ENCODE results near the gene VLDLR. TPM values are rescaled to one million over a fixed set of nuclear protein-coding genes. Genes with fewer than 3 reads are reported as not detected.

Gene VLDLR
- total RNA-seq, 1 donor from 2014 or later: 38.1 TPM

GRCh38 chr9:2664174-2665065 is 42.8 kb downstream of the VLDLR start:
- H3K9me3 Mint-ChIP-seq: peaks cover 23% of the 10 kb centered on the region
- H3K4me3 Mint-ChIP-seq: no peak overlapping the region
- H3K36me3 Mint-ChIP-seq: peaks cover 7% of the 10 kb centered on the region
- peaks cover 13% of the 10 kb centered on the region for H3K4me1 Mint-ChIP-seq (ENCODE audit: unreplicated experiment)
- peaks cover 2% of the 10 kb centered on the region for H3K27me3 Mint-ChIP-seq
- H3K27ac Mint-ChIP-seq: no peak overlapping the region
- TF ChIP-seq, protein P1, sequence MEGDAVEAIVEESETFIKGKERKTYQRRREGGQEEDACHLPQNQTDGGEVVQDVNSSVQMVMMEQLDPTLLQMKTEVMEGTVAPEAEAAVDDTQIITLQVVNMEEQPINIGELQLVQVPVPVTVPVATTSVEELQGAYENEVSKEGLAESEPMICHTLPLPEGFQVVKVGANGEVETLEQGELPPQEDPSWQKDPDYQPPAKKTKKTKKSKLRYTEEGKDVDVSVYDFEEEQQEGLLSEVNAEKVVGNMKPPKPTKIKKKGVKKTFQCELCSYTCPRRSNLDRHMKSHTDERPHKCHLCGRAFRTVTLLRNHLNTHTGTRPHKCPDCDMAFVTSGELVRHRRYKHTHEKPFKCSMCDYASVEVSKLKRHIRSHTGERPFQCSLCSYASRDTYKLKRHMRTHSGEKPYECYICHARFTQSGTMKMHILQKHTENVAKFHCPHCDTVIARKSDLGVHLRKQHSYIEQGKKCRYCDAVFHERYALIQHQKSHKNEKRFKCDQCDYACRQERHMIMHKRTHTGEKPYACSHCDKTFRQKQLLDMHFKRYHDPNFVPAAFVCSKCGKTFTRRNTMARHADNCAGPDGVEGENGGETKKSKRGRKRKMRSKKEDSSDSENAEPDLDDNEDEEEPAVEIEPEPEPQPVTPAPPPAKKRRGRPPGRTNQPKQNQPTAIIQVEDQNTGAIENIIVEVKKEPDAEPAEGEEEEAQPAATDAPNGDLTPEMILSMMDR (conservative IDR thresholded peaks at IDR 0.05): no peak
- DNase-seq (ENCODE audit: extremely low spot score, unreplicated experiment): no peak

DNA sequence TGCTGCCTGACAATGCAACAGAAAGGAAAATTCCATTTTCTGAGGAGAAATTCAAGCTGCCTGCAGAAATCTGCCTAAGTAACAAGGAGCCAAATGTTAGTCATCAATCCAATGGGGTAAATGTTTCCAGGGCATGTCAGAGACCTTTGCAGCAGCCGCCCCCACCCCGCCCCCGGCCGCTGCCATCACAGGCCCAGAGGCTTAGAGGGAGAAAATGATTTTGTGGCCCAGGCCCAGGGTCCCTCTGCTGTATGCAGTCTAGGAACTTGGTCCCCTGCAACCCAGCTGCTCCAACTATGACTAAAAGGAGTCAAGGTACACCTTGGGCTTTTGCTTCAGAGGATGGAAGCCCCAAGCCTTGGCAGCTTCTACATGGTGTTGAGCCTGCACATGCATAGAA is 45.0 kb downstream of the VLDLR start:
- H3K4me1 Mint-ChIP-seq (ENCODE audit: unreplicated experiment): peaks cover 9% of the 10 kb centered on the region
- DNase-seq (ENCODE audit: extremely low spot score, unreplicated experiment): no peak
- H3K27ac Mint-ChIP-seq: no peak overlapping the region
- H3K27me3 Mint-ChIP-seq: peaks cover 2% of the 10 kb centered on the region
- H3K36me3 Mint-ChIP-seq: peaks cover 7% of the 10 kb centered on the region
- H3K4me3 Mint-ChIP-seq: no peak overlapping the region
- peaks cover 23% of the 10 kb centered on the region for H3K9me3 Mint-ChIP-seq
- TF ChIP-seq, protein P1 (conservative IDR thresholded peaks at IDR 0.05): no peak

DNA sequence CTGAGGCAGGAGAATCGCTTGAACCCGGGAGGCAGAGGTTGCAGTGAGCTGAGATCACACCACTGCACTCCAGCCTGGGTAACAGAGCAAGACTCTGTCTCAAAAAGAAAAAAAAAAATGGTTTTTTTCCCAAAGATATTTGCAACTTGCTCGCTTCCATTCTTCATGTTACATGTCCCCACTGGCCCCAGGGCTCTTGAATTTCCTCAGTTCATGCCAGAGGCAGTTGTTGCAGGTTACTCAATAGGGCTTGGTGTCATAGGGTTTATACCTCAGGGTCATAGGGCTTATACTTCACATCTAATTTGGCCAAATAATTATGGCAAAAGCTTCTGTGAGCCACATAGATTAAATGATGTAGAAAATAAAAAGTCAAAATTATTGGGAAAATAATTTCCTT is 51.6 kb downstream of the VLDLR start:
- Mint-ChIP-seq H3K36me3 (no peaks in the 10 kb centered on the region), H3K27ac (no peak overlapping the region), H3K4me1 (ENCODE audit: unreplicated experiment) (peaks cover 9% of the 10 kb centered on the region), H3K9me3 (no peaks in the 10 kb centered on the region), H3K27me3 (no peaks in the 10 kb centered on the region), H3K4me3 (no peak overlapping the region)
- no peak for DNase-seq (ENCODE audit: extremely low spot score, unreplicated experiment)
- TF ChIP-seq, protein P1 (conservative IDR thresholded peaks at IDR 0.05): no peak

DNA sequence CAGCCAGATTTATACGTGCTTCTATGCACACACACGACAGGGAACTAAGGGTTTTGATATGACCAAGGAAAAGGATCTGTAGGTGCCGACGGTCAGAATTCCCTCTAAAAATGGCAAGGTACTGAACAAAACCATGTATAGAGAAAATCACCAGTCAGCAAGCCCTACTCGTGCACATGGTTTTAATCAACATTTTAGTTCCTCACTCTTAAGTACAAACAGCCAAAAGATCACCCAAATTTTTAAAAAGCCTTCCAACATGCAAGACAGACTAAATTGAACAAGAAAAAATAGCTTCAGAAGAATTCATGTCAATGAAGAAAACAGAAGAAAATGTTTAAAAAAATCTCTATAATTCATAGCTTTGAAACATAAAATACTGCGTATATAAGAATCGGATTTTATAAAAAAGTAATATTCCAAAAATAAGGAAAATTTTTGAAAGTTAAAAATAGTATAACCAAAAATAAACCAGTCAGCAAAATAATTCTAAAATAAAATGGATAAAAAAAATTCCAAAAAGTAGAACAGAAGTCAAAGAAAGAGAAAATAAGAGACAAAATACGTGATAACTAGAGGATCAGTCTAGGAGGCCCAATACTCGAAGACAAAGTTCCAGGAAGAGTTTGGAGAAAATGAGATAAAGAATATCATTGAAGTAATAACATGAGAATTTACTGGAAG is 52.7 kb downstream of the VLDLR start:
- Mint-ChIP-seq H3K27me3 (no peaks in the 10 kb centered on the region), H3K9me3 (no peaks in the 10 kb centered on the region), H3K4me3 (no peak overlapping the region), H3K36me3 (no peaks in the 10 kb centered on the region), H3K4me1 (ENCODE audit: unreplicated experiment) (peaks cover 9% of the 10 kb centered on the region), H3K27ac (no peak overlapping the region)
- DNase-seq (ENCODE audit: extremely low spot score, unreplicated experiment): no peak
- TF ChIP-seq, protein P1 (conservative IDR thresholded peaks at IDR 0.05): no peak

- Mint-ChIP-seq H3K9me3 (peaks cover under 1% of the 10 kb centered on the region), H3K4me3 (no peak overlapping the region), H3K27ac (no peak overlapping the region), H3K4me1 (ENCODE audit: unreplicated experiment) (peaks cover 9% of the 10 kb centered on the region), H3K36me3 (no peaks in the 10 kb centered on the region), H3K27me3 (no peaks in the 10 kb centered on the region)
- TF ChIP-seq, protein P1 (conservative IDR thresholded peaks at IDR 0.05): no peak
- DNase-seq (ENCODE audit: extremely low spot score, unreplicated experiment): no peak
These were observed 54.2 kb downstream of the VLDLR start for GRCh38 chr9:2675834-2676233.
